ENCODE results near the gene MAFG. TPM values are rescaled to one million over a fixed set of nuclear protein-coding genes. Genes with fewer than 3 reads are reported as not detected.

MAFG gene
- total and polyA plus RNA-seq, 7 donors, result 8.8 to 21.9 (median 16.8) TPM

DNA sequence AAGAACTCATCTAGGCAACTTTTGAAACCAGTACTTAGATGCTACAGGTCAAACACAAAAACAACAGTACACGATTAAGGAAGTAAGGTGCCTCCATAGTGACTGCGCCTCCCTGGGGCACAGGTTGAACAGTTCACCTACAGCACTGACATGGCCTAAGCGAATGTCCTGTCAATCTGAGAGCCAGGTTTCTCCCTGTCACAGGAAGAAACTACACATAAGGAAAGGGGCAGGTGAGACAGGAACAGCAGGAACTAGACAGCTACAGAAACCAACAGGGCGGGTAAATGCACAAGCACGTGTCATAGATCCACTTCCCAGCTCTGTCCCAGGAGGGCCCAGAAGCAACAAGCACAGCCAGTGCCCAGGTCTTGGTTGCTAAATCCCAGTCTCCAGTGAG lies 48.4 kb downstream of the MAFG start:
- Histone ChIP-seq H3K9me3 (no peaks in the 10 kb centered on the region), H3K4me1 (no peaks in the 10 kb centered on the region), H3K36me3 (peaks cover 0 to 31% (median 6%) of the 10 kb centered on the region in 4 donors), H3K27ac (no peak overlapping the region), H3K27me3 (no peaks in the 10 kb centered on the region), H3K4me3 (no peak overlapping the region)
- intact Hi-C loops (cut with DNase I), result no loop called here
- 84 to 90% methylated on average over 5 of the region's 5 CpGs for WGBS, 2 donors
- no peak for TF ChIP-seq EP300 (IDR thresholded peaks at IDR 0.05)
- no peak for TF ChIP-seq POLR2A (IDR thresholded peaks at IDR 0.05)
- TF ChIP-seq POLR2AphosphoS5 (IDR thresholded peaks at IDR 0.05), result no peak
- TF ChIP-seq CTCF (IDR thresholded peaks at IDR 0.05), result no peak
- DNase-seq, result no peak

DNA sequence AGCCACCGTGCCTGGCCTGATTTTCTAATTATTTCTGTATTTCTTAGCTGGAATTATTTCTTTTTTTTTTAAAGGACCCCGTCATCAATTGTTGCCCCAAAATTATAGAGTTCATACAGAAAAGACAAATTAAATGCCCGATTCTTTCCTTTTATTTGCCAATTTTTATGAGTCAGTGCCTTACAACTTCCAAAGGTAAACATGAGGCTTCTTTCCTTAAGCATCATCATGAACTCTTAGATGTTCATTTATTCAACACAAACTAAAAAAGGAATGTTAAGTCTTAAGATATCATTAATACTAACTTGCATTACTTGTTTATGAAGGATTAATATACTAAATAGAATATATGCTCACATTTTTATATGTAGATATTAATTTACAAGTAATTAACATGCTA lies 49.2 kb downstream of the MAFG start:
- intact Hi-C loops (cut with DNase I), result no loop called here
- no peak for DNase-seq
- TF ChIP-seq EP300 (IDR thresholded peaks at IDR 0.05) (no peak), POLR2A (IDR thresholded peaks at IDR 0.05) (no peak), POLR2AphosphoS5 (IDR thresholded peaks at IDR 0.05) (no peak), CTCF (IDR thresholded peaks at IDR 0.05) (no peak)
- Histone ChIP-seq H3K4me1 (no peaks in the 10 kb centered on the region), H3K9me3 (no peaks in the 10 kb centered on the region), H3K4me3 (no peak overlapping the region), H3K27ac (no peak overlapping the region), H3K36me3 (peaks cover 0 to 24% (median 6%) of the 10 kb centered on the region in 4 donors), H3K27me3 (no peaks in the 10 kb centered on the region)
- WGBS, 2 donors, result 88 to 92% methylated on average over 3 of the region's 3 CpGs

GRCh38 chr17:81877569-81877968 lies 50.0 kb downstream of the MAFG start:
- intact Hi-C loops (cut with DNase I), result no loop called here
- Histone ChIP-seq H3K27ac (no peak overlapping the region), H3K4me1 (peaks cover 0 to 6% (median 4%) of the 10 kb centered on the region in 4 donors), H3K36me3 (peaks cover 0 to 23% (median 6%) of the 10 kb centered on the region in 4 donors), H3K9me3 (no peaks in the 10 kb centered on the region), H3K27me3 (no peaks in the 10 kb centered on the region), H3K4me3 (no peak overlapping the region)
- whole genome bisulfite sequencing, 2 donors, result 96 to 97% methylated on average over 5 of the region's 5 CpGs
- no peak for DNase-seq
- no peak for TF ChIP-seq POLR2AphosphoS5 (IDR thresholded peaks at IDR 0.05)
- no peak for TF ChIP-seq EP300 (IDR thresholded peaks at IDR 0.05)
- TF ChIP-seq POLR2A (IDR thresholded peaks at IDR 0.05), result no peak
- TF ChIP-seq CTCF (IDR thresholded peaks at IDR 0.05), result no peak

DNA sequence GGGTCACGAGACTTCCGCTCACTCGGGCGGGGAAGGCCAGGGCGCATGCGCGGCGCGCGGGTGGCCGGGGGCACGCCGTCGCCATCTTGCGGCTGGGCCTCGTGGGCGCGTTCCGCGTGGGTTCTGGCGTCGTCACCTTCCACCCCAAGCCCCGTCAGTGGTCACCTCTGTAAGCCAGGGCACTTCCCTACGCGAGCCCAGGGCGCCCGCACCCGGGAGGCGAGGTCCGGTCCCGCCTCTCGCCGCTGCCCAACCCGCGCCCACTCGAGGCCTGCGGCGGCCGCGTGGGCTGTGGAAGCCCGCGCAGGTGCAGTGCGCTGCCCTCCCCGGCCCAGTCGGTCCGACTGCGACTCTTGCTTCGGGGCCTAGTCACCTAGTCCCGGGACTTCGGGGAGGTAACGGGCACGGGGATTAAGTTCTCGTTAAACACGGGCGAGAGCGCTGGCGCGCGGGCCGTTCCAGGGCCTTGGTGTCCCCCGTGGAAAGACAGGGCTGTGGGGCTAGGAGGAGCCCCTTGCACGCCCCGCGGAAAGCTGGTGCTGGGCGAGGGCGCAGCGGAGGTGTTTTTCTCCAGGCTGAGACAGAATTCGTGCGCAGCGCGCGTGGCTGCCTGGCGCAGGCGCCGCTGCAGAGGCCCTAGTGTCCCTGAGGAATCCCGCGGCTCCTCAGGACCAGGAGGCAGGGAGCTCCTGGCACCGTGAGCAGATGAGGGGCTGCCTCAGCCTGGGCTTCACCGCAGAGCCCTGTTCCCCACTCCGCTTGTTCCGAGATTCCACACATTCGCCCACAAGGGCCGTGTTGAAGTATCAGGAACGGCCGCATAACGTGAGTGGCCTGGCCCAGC lies 55.9 kb downstream of the MAFG start:
- intact Hi-C loops (cut with DNase I), result loop anchor here (2.0 to 5.0 kb wide), 4 partner anchors 19 to 226 kb away; partner anchors contain the start of genes ALYREF, ANAPC11, FASN and MAFG
- peak overlapping the region; percentile 98 to 100 (median 99) for H3K27ac ChIP-seq
- no peak for TF ChIP-seq CTCF (IDR thresholded peaks at IDR 0.05)
- TF ChIP-seq POLR2AphosphoS5 (IDR thresholded peaks at IDR 0.05), result peak in 1 of 4 donors; percentile 98
- no peak for TF ChIP-seq EP300 (IDR thresholded peaks at IDR 0.05)
- peak; percentile 89 to 91 for TF ChIP-seq POLR2A (IDR thresholded peaks at IDR 0.05)
- H3K9me3 ChIP-seq, result no peaks in the 10 kb centered on the region
- H3K4me1 ChIP-seq, result peaks cover 0 to 58% (median 50%) of the 10 kb centered on the region in 4 donors
- peak overlapping the region; percentile 71 to 99 (median 84) for H3K4me3 ChIP-seq
- DNase-seq, result peak; percentile 98
- H3K36me3 ChIP-seq, result peaks cover 8 to 21% (median 17%) of the 10 kb centered on the region in 4 donors
- H3K27me3 ChIP-seq, result no peaks in the 10 kb centered on the region
- 0 to 1% methylated on average over 86 of the region's 86 CpGs for WGBS, 2 donors

Measured in sigmoid colon (tissue), 7 donors.